Tibial artery (tissue), 4 donors: ENCODE results near the gene C3orf22.

Source experiments
- DNase-seq, 2 donors: peaks; one replicate each; pipeline ENCODE4 v3.0.0-alpha.2; 2019
- H3K27ac ChIP-seq, 2 donors: fragments of 200-600 bp; sonication (generic) in 1 of 2; 1 replicate in 1 of 2; 2 replicates in 1 of 2; pipeline ENCODE4 v1.5.1; 2018 to 2019; ENCODE audit warnings: mild to moderate bottlenecking in 1 of 2
- H3K27me3 ChIP-seq, 2 donors: fragments of 200-600 bp; sonication (generic) in 1 of 2; one replicate each; pipeline versions ENCODE4 v1.5.1 to v1.6.0; 2016 to 2019
- H3K36me3 ChIP-seq, 3 donors: fragments of 200-600 bp; sonication (generic) in 2 of 3; one replicate each; pipeline ENCODE4 v1.5.1; 2016 to 2019; ENCODE audit warnings: mild to moderate bottlenecking in 2 of 3
- H3K4me1 ChIP-seq, 4 donors: fragments of 200-600 bp; sonication (generic) in 2 of 4; 1 replicate in 3 of 4; 2 replicates in 1 of 4; pipeline ENCODE4 v1.5.1; 2016 to 2019
- H3K4me3 ChIP-seq, 2 donors: fragments of 200-600 bp; sonication (generic) in 1 of 2; 1 replicate in 1 of 2; 2 replicates in 1 of 2; pipeline ENCODE4 v1.5.1; 2018 to 2019; ENCODE audit warnings: mild to moderate bottlenecking in 2 of 2
- H3K9me3 ChIP-seq, 3 donors: fragments of 200-600 bp; sonication (generic) in 1 of 3; one replicate each; pipeline ENCODE4 v1.5.1; 2016 to 2019
- CTCF ChIP-seq, 2 experiments: fragments of 200-600 bp in 1 of 2; fragments of 450-650 bp in 1 of 2; IDR thresholded peaks; one replicate each; pipeline ENCODE4 v1.5.1; 2017 to 2019; ENCODE audit warnings: antibody characterized with exemption in 2 of 2, mild to moderate bottlenecking in 1 of 2, moderate library complexity in 1 of 2
- intact Hi-C: fragments of 100-400 bp; cut with DNase I; formaldehyde crosslinking; loops from one replicate; pipeline ENCODE4 v1.15.0; 2023; ENCODE audit warnings: low total_unique reads

Gene C3orf22

GRCh38 chr3:126517291-126517951 lies 41.3 kb downstream of the C3orf22 start, which contains the start of gene UROC1:
Gene UROC1 (minus strand): TSS chr3:126517773. CDS start chr3:126517719, 54 bp downstream.
- H3K4me3 ChIP-seq, result no peak within 1 kb of the TSS
- no peak within 1 kb of the TSS for H3K27ac ChIP-seq
- intact Hi-C loops, result no loop called here
- H3K9me3 ChIP-seq, result no peaks in the 10 kb centered on the region
- DNase-seq, result peak in 1 of 2 donors; percentile 47
- no peak for TF ChIP-seq CTCF (IDR thresholded peaks at IDR 0.05)
- no peaks in the 10 kb centered on the region for H3K36me3 ChIP-seq
- no peaks in the 10 kb centered on the region for H3K4me1 ChIP-seq
- peaks cover 0 to 18% of the 10 kb centered on the region in 2 donors for H3K27me3 ChIP-seq

- TF ChIP-seq CTCF (IDR thresholded peaks at IDR 0.05), result no peak
- no peak for DNase-seq
- no peaks in the 10 kb centered on the region for H3K4me1 ChIP-seq
- H3K36me3 ChIP-seq, result no peaks in the 10 kb centered on the region
- H3K27ac ChIP-seq, result no peak overlapping the region
- intact Hi-C loops, result no loop called here
- peaks cover 0 to 18% of the 10 kb centered on the region in 2 donors for H3K27me3 ChIP-seq
- H3K9me3 ChIP-seq, result no peaks in the 10 kb centered on the region
- H3K4me3 ChIP-seq, result no peak overlapping the region
Observed at GRCh38 chr3:126516936-126517290, 41.8 kb downstream of the C3orf22 start.

- H3K4me3 ChIP-seq, result no peak overlapping the region
- no peaks in the 10 kb centered on the region for H3K9me3 ChIP-seq
- no peak overlapping the region for H3K27ac ChIP-seq
- no peaks in the 10 kb centered on the region for H3K36me3 ChIP-seq
- no peak for DNase-seq
- intact Hi-C loops, result no loop called here
- H3K27me3 ChIP-seq, result peaks cover 0 to 18% of the 10 kb centered on the region in 2 donors
- H3K4me1 ChIP-seq, result no peaks in the 10 kb centered on the region
- TF ChIP-seq CTCF (IDR thresholded peaks at IDR 0.05), result no peak
Observed at GRCh38 chr3:126516152-126516935, 42.4 kb downstream of the C3orf22 start.

GRCh38 chr3:126515066-126515706 lies 43.5 kb downstream of the C3orf22 start:
- intact Hi-C loops, result no loop called here
- H3K9me3 ChIP-seq, result no peaks in the 10 kb centered on the region
- no peak for TF ChIP-seq CTCF (IDR thresholded peaks at IDR 0.05)
- no peak for DNase-seq
- H3K4me1 ChIP-seq, result no peaks in the 10 kb centered on the region
- no peak overlapping the region for H3K4me3 ChIP-seq
- H3K27ac ChIP-seq, result no peak overlapping the region
- H3K36me3 ChIP-seq, result no peaks in the 10 kb centered on the region
- peaks cover 0 to 18% of the 10 kb centered on the region in 2 donors for H3K27me3 ChIP-seq

GRCh38 chr3:126514161-126514560 lies 44.6 kb downstream of the C3orf22 start:
- Histone ChIP-seq H3K27ac (no peak overlapping the region), H3K9me3 (no peaks in the 10 kb centered on the region), H3K36me3 (no peaks in the 10 kb centered on the region), H3K4me3 (no peak overlapping the region), H3K27me3 (peaks cover 0 to 18% of the 10 kb centered on the region in 2 donors), H3K4me1 (no peaks in the 10 kb centered on the region)
- no peak for DNase-seq
- TF ChIP-seq CTCF (IDR thresholded peaks at IDR 0.05), result no peak
- intact Hi-C loops, result no loop called here
